ENCODE measurements around the gene ZFPM1.

ZFPM1 gene

DNA sequence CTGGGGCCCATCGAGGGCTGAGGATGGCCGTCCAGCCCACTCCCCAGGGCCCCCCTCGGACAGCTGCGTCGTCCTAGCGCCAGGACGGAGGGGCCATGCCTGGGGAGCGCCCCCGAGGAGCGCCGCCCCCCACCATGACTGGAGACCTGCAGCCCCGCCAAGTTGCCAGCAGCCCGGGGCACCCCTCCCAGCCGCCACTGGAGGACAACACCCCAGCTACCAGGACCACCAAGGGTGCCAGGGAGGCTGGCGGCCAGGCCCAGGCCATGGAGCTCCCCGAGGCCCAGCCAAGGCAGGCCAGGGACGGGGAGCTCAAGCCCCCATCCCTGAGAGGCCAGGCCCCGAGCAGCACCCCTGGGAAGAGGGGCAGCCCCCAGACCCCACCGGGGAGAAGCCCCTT is 25.7 kb upstream of the ZFPM1 start:
- no peak overlapping the region for H3K9ac ChIP-seq (ENCODE audit: low read length)
- H3K4me2 ChIP-seq (ENCODE audit: low read length) = no peak overlapping the region
- no peaks in the 10 kb centered on the region for H3K9me3 ChIP-seq (ENCODE audit: insufficient read depth, low read length)
- H3K79me2 ChIP-seq (ENCODE audit: low read length) = no peaks in the 10 kb centered on the region
- no peak overlapping the region for H3K4me3 ChIP-seq (ENCODE audit: low read length)
- peaks cover 11% of the 10 kb centered on the region for H3K27me3 ChIP-seq (ENCODE audit: low read depth, low read length)
- H3K36me3 ChIP-seq (replicated peaks; ENCODE audit: low read depth, low read length) = no peaks in the 10 kb centered on the region
- no peak overlapping the region for H3K27ac ChIP-seq (ENCODE audit: low read length)
- H4K20me1 ChIP-seq (ENCODE audit: insufficient read depth, low read length) = no peaks in the 10 kb centered on the region
- no peak overlapping the region for H2AFZ ChIP-seq (ENCODE audit: low read depth, low read length)
- H3K4me1 ChIP-seq (ENCODE audit: low read length) = peaks cover 6% of the 10 kb centered on the region; the same call in 1 of the 2 replicates
- TF ChIP-seq, protein P1, sequence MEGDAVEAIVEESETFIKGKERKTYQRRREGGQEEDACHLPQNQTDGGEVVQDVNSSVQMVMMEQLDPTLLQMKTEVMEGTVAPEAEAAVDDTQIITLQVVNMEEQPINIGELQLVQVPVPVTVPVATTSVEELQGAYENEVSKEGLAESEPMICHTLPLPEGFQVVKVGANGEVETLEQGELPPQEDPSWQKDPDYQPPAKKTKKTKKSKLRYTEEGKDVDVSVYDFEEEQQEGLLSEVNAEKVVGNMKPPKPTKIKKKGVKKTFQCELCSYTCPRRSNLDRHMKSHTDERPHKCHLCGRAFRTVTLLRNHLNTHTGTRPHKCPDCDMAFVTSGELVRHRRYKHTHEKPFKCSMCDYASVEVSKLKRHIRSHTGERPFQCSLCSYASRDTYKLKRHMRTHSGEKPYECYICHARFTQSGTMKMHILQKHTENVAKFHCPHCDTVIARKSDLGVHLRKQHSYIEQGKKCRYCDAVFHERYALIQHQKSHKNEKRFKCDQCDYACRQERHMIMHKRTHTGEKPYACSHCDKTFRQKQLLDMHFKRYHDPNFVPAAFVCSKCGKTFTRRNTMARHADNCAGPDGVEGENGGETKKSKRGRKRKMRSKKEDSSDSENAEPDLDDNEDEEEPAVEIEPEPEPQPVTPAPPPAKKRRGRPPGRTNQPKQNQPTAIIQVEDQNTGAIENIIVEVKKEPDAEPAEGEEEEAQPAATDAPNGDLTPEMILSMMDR (IDR thresholded peaks at IDR 0.05; ENCODE audit: low read depth, low read length) = no peak
- no peak for TF ChIP-seq EZH2phosphoT487 (IDR thresholded peaks at IDR 0.05; ENCODE audit: low read depth)

DNA sequence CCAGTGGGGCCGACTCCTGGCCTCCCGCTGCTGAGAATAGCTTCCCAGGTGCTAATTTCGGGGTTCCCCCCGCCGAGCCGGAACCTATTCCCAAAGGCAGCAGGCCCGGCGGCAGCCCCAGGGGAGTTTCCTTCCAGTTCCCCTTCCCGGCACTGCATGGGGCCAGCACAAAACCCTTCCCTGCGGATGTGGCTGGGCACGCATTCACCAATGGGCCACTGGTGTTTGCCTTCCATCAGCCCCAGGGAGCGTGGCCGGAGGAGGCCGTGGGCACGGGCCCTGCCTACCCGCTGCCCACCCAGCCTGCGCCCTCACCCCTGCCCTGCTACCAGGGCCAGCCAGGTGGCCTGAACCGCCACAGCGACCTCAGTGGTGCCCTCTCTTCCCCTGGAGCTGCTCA is 24.9 kb upstream of the ZFPM1 start:
- H3K9ac ChIP-seq (ENCODE audit: low read length) = no peak overlapping the region
- H3K27me3 ChIP-seq (ENCODE audit: low read depth, low read length) = peaks cover 11% of the 10 kb centered on the region
- no peaks in the 10 kb centered on the region for H3K79me2 ChIP-seq (ENCODE audit: low read length)
- no peaks in the 10 kb centered on the region for H3K36me3 ChIP-seq (replicated peaks; ENCODE audit: low read depth, low read length)
- no peak overlapping the region for H2AFZ ChIP-seq (ENCODE audit: low read depth, low read length)
- no peak for TF ChIP-seq EZH2phosphoT487 (IDR thresholded peaks at IDR 0.05; ENCODE audit: low read depth)
- TF ChIP-seq, protein P1 (IDR thresholded peaks at IDR 0.05; ENCODE audit: low read depth, low read length) = no peak
- no peak overlapping the region for H3K4me3 ChIP-seq (ENCODE audit: low read length)
- H3K9me3 ChIP-seq (ENCODE audit: insufficient read depth, low read length) = no peaks in the 10 kb centered on the region
- peaks cover 6% of the 10 kb centered on the region; the same call in 1 of the 2 replicates for H3K4me1 ChIP-seq (ENCODE audit: low read length)
- no peak overlapping the region for H3K4me2 ChIP-seq (ENCODE audit: low read length)
- no peaks in the 10 kb centered on the region for H4K20me1 ChIP-seq (ENCODE audit: insufficient read depth, low read length)
- no peak overlapping the region for H3K27ac ChIP-seq (ENCODE audit: low read length)

DNA sequence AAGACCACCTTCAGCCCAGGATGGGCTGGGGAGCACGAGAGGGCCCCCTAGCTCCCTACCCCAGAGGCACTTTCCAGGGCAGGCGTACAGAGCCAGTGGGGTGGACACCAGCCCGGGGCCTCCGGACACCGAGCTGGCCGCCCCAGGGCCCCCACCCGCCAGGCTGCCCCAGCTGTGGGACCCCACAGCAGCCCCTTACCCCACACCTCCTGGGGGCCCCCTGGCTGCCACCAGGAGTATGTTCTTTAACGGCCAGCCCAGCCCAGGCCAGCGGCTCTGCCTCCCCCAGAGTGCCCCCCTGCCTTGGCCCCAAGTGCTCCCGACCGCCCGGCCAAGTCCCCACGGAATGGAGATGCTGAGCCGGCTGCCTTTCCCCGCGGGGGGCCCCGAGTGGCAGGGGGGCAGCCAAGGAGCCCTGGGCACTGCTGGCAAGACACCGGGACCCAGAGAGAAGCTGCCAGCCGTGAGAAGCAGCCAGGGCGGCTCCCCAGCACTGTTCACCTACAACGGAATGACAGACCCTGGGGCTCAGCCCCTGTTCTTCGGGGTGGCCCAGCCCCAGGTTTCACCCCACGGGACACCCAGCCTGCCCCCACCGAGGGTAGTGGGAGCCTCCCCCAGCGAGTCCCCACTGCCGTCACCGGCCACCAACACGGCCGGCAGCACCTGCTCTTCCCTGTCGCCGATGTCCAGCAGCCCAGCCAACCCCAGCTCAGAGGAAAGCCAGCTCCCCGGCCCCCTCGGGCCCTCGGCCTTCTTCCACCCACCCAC is 24.3 kb upstream of the ZFPM1 start:
- no peak overlapping the region for H3K4me2 ChIP-seq (ENCODE audit: low read length)
- H3K27ac ChIP-seq (ENCODE audit: low read length) = no peak overlapping the region
- H3K36me3 ChIP-seq (replicated peaks; ENCODE audit: low read depth, low read length) = no peaks in the 10 kb centered on the region
- H3K79me2 ChIP-seq (ENCODE audit: low read length) = no peaks in the 10 kb centered on the region
- no peaks in the 10 kb centered on the region for H3K9me3 ChIP-seq (ENCODE audit: insufficient read depth, low read length)
- H3K4me1 ChIP-seq (ENCODE audit: low read length) = peaks cover 6% of the 10 kb centered on the region; the same call in 1 of the 2 replicates
- H4K20me1 ChIP-seq (ENCODE audit: insufficient read depth, low read length) = no peaks in the 10 kb centered on the region
- no peak overlapping the region for H3K9ac ChIP-seq (ENCODE audit: low read length)
- TF ChIP-seq, protein P1 (IDR thresholded peaks at IDR 0.05; ENCODE audit: low read depth, low read length) = no peak
- TF ChIP-seq EZH2phosphoT487 (IDR thresholded peaks at IDR 0.05; ENCODE audit: low read depth) = no peak
- no peak overlapping the region for H2AFZ ChIP-seq (ENCODE audit: low read depth, low read length)
- no peak overlapping the region for H3K4me3 ChIP-seq (ENCODE audit: low read length)
- peaks cover 11% of the 10 kb centered on the region for H3K27me3 ChIP-seq (ENCODE audit: low read depth, low read length)

DNA sequence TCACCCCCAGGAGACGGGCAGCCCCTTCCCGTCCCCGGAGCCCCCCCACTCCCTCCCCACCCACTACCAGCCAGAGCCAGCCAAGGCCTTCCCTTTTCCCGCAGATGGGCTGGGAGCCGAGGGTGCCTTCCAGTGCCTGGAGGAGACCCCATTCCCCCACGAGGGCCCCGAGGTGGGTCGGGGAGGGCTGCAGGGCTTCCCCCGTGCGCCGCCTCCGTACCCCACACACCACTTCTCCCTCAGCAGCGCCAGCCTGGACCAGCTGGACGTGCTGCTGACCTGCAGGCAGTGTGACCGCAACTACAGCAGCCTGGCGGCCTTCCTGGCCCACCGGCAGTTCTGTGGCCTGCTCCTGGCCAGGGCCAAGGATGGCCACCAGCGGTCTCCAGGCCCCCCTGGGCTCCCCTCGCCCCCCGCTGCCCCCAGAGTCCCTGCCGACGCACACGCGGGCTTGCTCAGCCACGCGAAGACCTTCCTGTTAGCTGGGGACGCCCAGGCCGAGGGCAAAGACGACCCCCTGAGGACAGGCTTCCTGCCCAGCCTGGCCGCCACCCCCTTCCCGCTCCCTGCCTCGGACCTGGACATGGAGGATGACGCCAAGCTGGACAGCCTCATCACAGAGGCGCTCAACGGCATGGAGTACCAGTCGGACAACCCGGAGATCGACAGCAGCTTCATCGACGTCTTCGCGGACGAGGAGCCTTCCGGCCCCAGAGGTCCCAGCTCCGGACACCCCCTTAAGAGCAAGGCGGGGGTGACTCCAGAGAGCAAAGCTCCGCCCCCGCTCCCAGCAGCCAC is 23.5 kb upstream of the ZFPM1 start:
- Histone ChIP-seq H2AFZ (ENCODE audit: low read depth, low read length) (no peak overlapping the region), H3K4me3 (ENCODE audit: low read length) (peak overlapping the region; percentile 75), H3K79me2 (ENCODE audit: low read length) (no peaks in the 10 kb centered on the region), H3K9ac (ENCODE audit: low read length) (peak overlapping the region; percentile 57), H3K9me3 (ENCODE audit: insufficient read depth, low read length) (no peaks in the 10 kb centered on the region), H3K27me3 (ENCODE audit: low read depth, low read length) (peaks cover 11% of the 10 kb centered on the region), H4K20me1 (ENCODE audit: insufficient read depth, low read length) (no peaks in the 10 kb centered on the region), H3K27ac (ENCODE audit: low read length) (no peak overlapping the region), H3K4me2 (ENCODE audit: low read length) (peak overlapping the region; percentile 79), H3K4me1 (ENCODE audit: low read length) (peaks cover 6% of the 10 kb centered on the region; the same call in 1 of the 2 replicates), H3K36me3 (replicated peaks; ENCODE audit: low read depth, low read length) (no peaks in the 10 kb centered on the region)
- TF ChIP-seq EZH2phosphoT487 (IDR thresholded peaks at IDR 0.05; ENCODE audit: low read depth) = no peak
- TF ChIP-seq, protein P1 (IDR thresholded peaks at IDR 0.05; ENCODE audit: low read depth, low read length) = no peak

All from OCI-LY3 (cell line).